WTC11 (cell line): ENCODE measurements around the gene EYS.

Experiments used
- ATF3 ChIP-seq: sonication (generic); formaldehyde crosslinking; conservative IDR thresholded peaks from 2 replicates; pipeline ENCODE4 v1.8.1; 2022; ENCODE audit warnings: mild to moderate bottlenecking, missing genetic modification reagents
- CREM ChIP-seq: sonication (generic); formaldehyde crosslinking; IDR thresholded peaks from 2 replicates; pipeline ENCODE4 v1.8.1; 2022; ENCODE audit warnings: mild to moderate bottlenecking, missing genetic modification reagents, moderate library complexity
- CTCF ChIP-seq: fragments of 200-600 bp; IDR thresholded peaks from 2 replicates; pipeline ENCODE4 v1.8.0; 2022; ENCODE audit warnings: antibody characterized with exemption
- FOXJ3 ChIP-seq: sonication (generic); formaldehyde crosslinking; IDR thresholded peaks from 2 replicates; pipeline ENCODE4 v1.9.0; 2021; ENCODE audit warnings: missing genetic modification reagents, mild to moderate bottlenecking, borderline replicate concordance
- FOXK1 ChIP-seq: sonication (generic); formaldehyde crosslinking; IDR thresholded peaks from 2 replicates; pipeline ENCODE4 v1.8.0; 2022; ENCODE audit warnings: mild to moderate bottlenecking, moderate library complexity, missing genetic modification reagents
- KAT7 ChIP-seq: sonication (generic); formaldehyde crosslinking; IDR thresholded peaks from 2 replicates; pipeline ENCODE4 v1.8.1; 2023; ENCODE audit warnings: missing genetic modification reagents, mild to moderate bottlenecking, borderline replicate concordance
- MAX ChIP-seq: sonication (generic); formaldehyde crosslinking; IDR thresholded peaks from 2 replicates; pipeline ENCODE4 v1.8.0; 2022; ENCODE audit warnings: mild to moderate bottlenecking, missing genetic modification reagents
- ZNF317 ChIP-seq: sonication (generic); formaldehyde crosslinking; IDR thresholded peaks from 2 replicates; pipeline ENCODE4 v1.8.1; 2023; ENCODE audit warnings: low read depth, mild to moderate bottlenecking, moderate library complexity, missing genetic modification reagents, borderline replicate concordance
- ZNF416 ChIP-seq: fragments of 250-450 bp; sonication (Bioruptor Pico); IDR thresholded peaks from 2 replicates; pipeline ENCODE4 v1.9.0; 2021; ENCODE audit warnings: mild to moderate bottlenecking, inconsistent platforms

- TF ChIP-seq CTCF, result no peak
- no peak for TF ChIP-seq ATF3 (CRISPR knock-in tag)
- no peak for TF ChIP-seq KAT7
- no peak for TF ChIP-seq MAX (CRISPR knock-in tag)
- no peak for TF ChIP-seq ZNF317 (CRISPR knock-in tag)
- no peak for TF ChIP-seq ZNF416 (CRISPR knock-in tag)
- TF ChIP-seq FOXJ3, result no peak
- TF ChIP-seq FOXK1 (CRISPR knock-in tag), result no peak
- TF ChIP-seq CREM (CRISPR knock-in tag), result no peak
These were observed 1277.1 kb downstream of the EYS start for GRCh38 chr6:64429926-64430325.
